Loucy (cell line): ENCODE measurements around the gene SND1.

Experiments used
- H2AFZ ChIP-seq: fragments of 200-600 bp; sonication (generic); 2 replicates; pipeline ENCODE4 v1.6.0; 2016; ENCODE audit warnings: antibody characterized with exemption, mild to moderate bottlenecking, low read length, moderate library complexity
- H3F3A ChIP-seq: fragments of 200-600 bp; 2 replicates; pipeline ENCODE4 v1.6.0; 2016; ENCODE audit warnings: antibody characterized with exemption, low read depth, mild to moderate bottlenecking
- H3K27me3 ChIP-seq: fragments of 200-600 bp; sonication (generic); 2 replicates; pipeline ENCODE4 v1.6.1; 2014; ENCODE audit warnings: low read length, mild to moderate bottlenecking; ENCODE audit not compliant: insufficient read depth, poor library complexity, severe bottlenecking
- H3K36me3 ChIP-seq: fragments of 200-600 bp; sonication (generic); 2 replicates; pipeline ENCODE4 v1.6.1; 2016; ENCODE audit warnings: low read length; ENCODE audit not compliant: insufficient read depth
- H3K4me1 ChIP-seq: fragments of 200-600 bp; sonication (generic); 2 replicates; pipeline ENCODE4 v1.5.1; 2014; ENCODE audit warnings: low read length, mild to moderate bottlenecking; ENCODE audit not compliant: insufficient read depth, poor library complexity, severe bottlenecking
- H3K4me2 ChIP-seq: fragments of 200-600 bp; sonication (generic); 2 replicates; pipeline ENCODE4 v1.6.0; 2014; ENCODE audit warnings: antibody characterized with exemption, low read length, low read depth, mild to moderate bottlenecking; ENCODE audit not compliant: poor library complexity, severe bottlenecking
- H3K4me3 ChIP-seq: fragments of 200-600 bp; sonication (generic); 2 replicates; pipeline ENCODE4 v1.5.1; 2014; ENCODE audit warnings: low read length, mild to moderate bottlenecking, mixed read lengths; ENCODE audit not compliant: poor library complexity, severe bottlenecking
- H3K79me2 ChIP-seq: fragments of 200-600 bp; sonication (generic); 2 replicates; pipeline ENCODE4 v1.6.1; 2014; ENCODE audit warnings: low read length; ENCODE audit not compliant: insufficient read depth
- H3K9ac ChIP-seq: fragments of 200-600 bp; sonication (generic); 2 replicates; pipeline ENCODE4 v1.6.0; 2014; ENCODE audit warnings: mild to moderate bottlenecking, low read depth, low read length, moderate library complexity; ENCODE audit not compliant: poor library complexity, severe bottlenecking
- H3K9me2 ChIP-seq: fragments of 200-600 bp; sonication (generic); replicated peaks from 2 replicates; pipeline ENCODE4 v1.6.1; 2016; ENCODE audit warnings: low read depth, low read length, mixed read lengths
- H3K9me3 ChIP-seq: fragments of 200-600 bp; sonication (generic); 2 replicates; pipeline ENCODE4 v1.6.1; 2014; ENCODE audit warnings: mild to moderate bottlenecking, antibody characterized with exemption, low read length, low read depth; ENCODE audit not compliant: insufficient read depth
- H4K20me1 ChIP-seq: fragments of 200-600 bp; sonication (generic); 2 replicates; pipeline ENCODE4 v1.6.0; 2014; ENCODE audit warnings: antibody characterized with exemption, low read length, mild to moderate bottlenecking; ENCODE audit not compliant: insufficient read depth, poor library complexity, severe bottlenecking
- EZH2phosphoT487 ChIP-seq: fragments of 200-600 bp; IDR thresholded peaks from 2 replicates; pipeline ENCODE4 v1.6.1; 2018; ENCODE audit warnings: antibody characterized with exemption, mild to moderate bottlenecking, moderate library complexity, borderline replicate concordance
- TF ChIP-seq, protein P1 (sequence below): fragments of 200-600 bp; sonication (generic); conservative IDR thresholded peaks from 2 replicates; pipeline ENCODE4 v1.5.1; 2014; ENCODE audit warnings: mild to moderate bottlenecking, antibody characterized with exemption, low read length

Gene SND1

GRCh38 chr7:127876393-127876792 lies 224.4 kb downstream of the SND1 start:
- no peaks in the 10 kb centered on the region for H3K9me3 ChIP-seq
- H2AFZ ChIP-seq, result no peak overlapping the region
- no peak overlapping the region for H3K4me3 ChIP-seq
- 0 out of 2 replicates have a peak, but pooled peaks cover 4% of the 10 kb centered on the region for H3K79me2 ChIP-seq
- no peaks in the 10 kb centered on the region for H3K27me3 ChIP-seq
- TF ChIP-seq, protein P1, sequence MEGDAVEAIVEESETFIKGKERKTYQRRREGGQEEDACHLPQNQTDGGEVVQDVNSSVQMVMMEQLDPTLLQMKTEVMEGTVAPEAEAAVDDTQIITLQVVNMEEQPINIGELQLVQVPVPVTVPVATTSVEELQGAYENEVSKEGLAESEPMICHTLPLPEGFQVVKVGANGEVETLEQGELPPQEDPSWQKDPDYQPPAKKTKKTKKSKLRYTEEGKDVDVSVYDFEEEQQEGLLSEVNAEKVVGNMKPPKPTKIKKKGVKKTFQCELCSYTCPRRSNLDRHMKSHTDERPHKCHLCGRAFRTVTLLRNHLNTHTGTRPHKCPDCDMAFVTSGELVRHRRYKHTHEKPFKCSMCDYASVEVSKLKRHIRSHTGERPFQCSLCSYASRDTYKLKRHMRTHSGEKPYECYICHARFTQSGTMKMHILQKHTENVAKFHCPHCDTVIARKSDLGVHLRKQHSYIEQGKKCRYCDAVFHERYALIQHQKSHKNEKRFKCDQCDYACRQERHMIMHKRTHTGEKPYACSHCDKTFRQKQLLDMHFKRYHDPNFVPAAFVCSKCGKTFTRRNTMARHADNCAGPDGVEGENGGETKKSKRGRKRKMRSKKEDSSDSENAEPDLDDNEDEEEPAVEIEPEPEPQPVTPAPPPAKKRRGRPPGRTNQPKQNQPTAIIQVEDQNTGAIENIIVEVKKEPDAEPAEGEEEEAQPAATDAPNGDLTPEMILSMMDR, result no peak
- H3K36me3 ChIP-seq, result no peaks in the 10 kb centered on the region
- no peaks in the 10 kb centered on the region for H3F3A ChIP-seq
- no peak overlapping the region for H3K9ac ChIP-seq
- H3K4me1 ChIP-seq, result peaks cover 31% of the 10 kb centered on the region
- peaks cover 11% of the 10 kb centered on the region for H4K20me1 ChIP-seq
- H3K4me2 ChIP-seq, result no peak overlapping the region
- no peaks in the 10 kb centered on the region for H3K9me2 ChIP-seq

DNA sequence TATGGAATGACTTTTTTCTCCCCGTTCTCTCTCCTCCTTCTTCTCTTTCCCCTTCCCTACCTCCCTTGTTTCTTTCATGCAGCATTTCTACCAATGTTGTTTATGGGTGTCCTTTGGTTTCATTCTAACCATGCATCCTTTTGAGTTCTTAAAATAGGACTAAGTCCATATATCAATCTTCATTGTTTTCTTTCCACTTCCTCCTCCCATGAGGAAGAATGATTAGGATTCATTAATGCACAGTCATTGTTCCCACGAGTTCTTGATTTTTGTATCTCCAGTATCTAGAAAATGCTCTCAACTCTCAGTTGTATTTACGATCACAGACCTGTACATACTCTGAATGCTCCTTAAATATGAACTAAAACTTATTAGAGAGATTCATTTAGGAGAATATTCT lies 226.0 kb downstream of the SND1 start:
- H3K27me3 ChIP-seq, result no peaks in the 10 kb centered on the region
- H3K9ac ChIP-seq, result no peak overlapping the region
- no peaks in the 10 kb centered on the region for H3K9me2 ChIP-seq
- H2AFZ ChIP-seq, result no peak overlapping the region
- H3K4me2 ChIP-seq, result no peak overlapping the region
- TF ChIP-seq, protein P1, result no peak
- no peak for TF ChIP-seq EZH2phosphoT487
- H3K79me2 ChIP-seq, result 0 out of 2 replicates have a peak, but pooled peaks cover 4% of the 10 kb centered on the region
- no peaks in the 10 kb centered on the region for H3F3A ChIP-seq
- no peaks in the 10 kb centered on the region for H3K36me3 ChIP-seq
- peaks cover 38% of the 10 kb centered on the region for H3K4me1 ChIP-seq
- no peak overlapping the region for H3K4me3 ChIP-seq
- peaks cover 11% of the 10 kb centered on the region for H4K20me1 ChIP-seq
- no peaks in the 10 kb centered on the region for H3K9me3 ChIP-seq

- H3K27me3 ChIP-seq, result no peaks in the 10 kb centered on the region
- TF ChIP-seq, protein P1, result no peak
- TF ChIP-seq EZH2phosphoT487, result no peak
- H4K20me1 ChIP-seq, result peaks cover 11% of the 10 kb centered on the region
- no peaks in the 10 kb centered on the region for H3K9me2 ChIP-seq
- H3K9ac ChIP-seq, result no peak overlapping the region
- no peaks in the 10 kb centered on the region for H3F3A ChIP-seq
- H3K9me3 ChIP-seq, result no peaks in the 10 kb centered on the region
- H3K4me2 ChIP-seq, result no peak overlapping the region
- 0 out of 2 replicates have a peak, but pooled peaks cover 4% of the 10 kb centered on the region for H3K79me2 ChIP-seq
- no peak overlapping the region for H2AFZ ChIP-seq
- no peak overlapping the region for H3K4me3 ChIP-seq
- no peaks in the 10 kb centered on the region for H3K36me3 ChIP-seq
- peaks cover 37% of the 10 kb centered on the region for H3K4me1 ChIP-seq
Measured at GRCh38 chr7:127878791-127879190, 226.8 kb downstream of the SND1 start.
